ENCODE results near the gene USP33. TPM values are rescaled to one million over a fixed set of nuclear protein-coding genes. Genes with fewer than 3 reads are reported as not detected.
"Not testable (repeated sequence)": the region's sequence is repeated elsewhere in the genome, so short reads cannot be mapped to it uniquely, and the experiment has no call there.

The USP33 gene
- total RNA-seq, 1 experiment from 2014 or later: 36.1 TPM

DNA sequence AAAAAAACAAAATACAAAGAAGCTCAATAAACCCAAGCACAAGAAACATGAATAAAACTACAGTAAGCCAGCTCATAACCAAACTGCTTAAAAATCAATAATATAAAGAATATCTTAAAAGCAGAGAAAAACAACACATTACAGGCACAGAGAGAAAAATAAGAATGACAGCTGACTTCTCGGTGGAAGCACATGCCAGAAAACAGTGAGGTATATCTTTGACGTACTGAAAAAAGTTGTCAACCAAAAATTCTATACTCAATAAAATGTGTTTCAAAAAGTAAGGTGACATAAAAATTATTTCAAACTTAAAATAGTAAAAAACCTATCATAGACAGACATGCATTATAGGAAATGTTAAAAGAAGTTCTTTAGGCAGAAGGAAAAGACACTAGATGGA lies 110.5 kb downstream of the USP33 start:
- Mint-ChIP-seq H3K9me3 (ENCODE audit: unreplicated experiment) (peaks cover 10% of the 10 kb centered on the region), H3K4me3 (ENCODE audit: unreplicated experiment) (no peak overlapping the region), H3K27me3 (ENCODE audit: insufficient read depth, unreplicated experiment) (no peaks in the 10 kb centered on the region), H3K27ac (ENCODE audit: unreplicated experiment) (no peak overlapping the region), H3K36me3 (ENCODE audit: insufficient read depth, unreplicated experiment) (peaks cover 16% of the 10 kb centered on the region), H3K4me1 (ENCODE audit: low read depth, unreplicated experiment) (no peaks in the 10 kb centered on the region)
- no peak for DNase-seq
- Histone ChIP-seq H3K36me3 (ENCODE audit: control insufficient read depth, insufficient read depth, low read length) (no peaks in the 10 kb centered on the region), H3K9me3 (no peaks in the 10 kb centered on the region; the same call in 1 of the 2 replicates), H3K4me3 (ENCODE audit: low read depth, low read length) (no peak overlapping the region), H3K27me3 (replicated peaks; ENCODE audit: control insufficient read depth, insufficient read depth, low read length) (no peaks in the 10 kb centered on the region), H3K4me1 (no peaks in the 10 kb centered on the region)
- CTCF ChIA-PET: no interaction called here
- POLR2A ChIA-PET: no interaction called here
- BruUV-seq (replicated peaks): no TSS peak
- intact Hi-C loops (cut with micrococcal nuclease; ENCODE audit: unreplicated experiment): no loop called here
- TF ChIP-seq, protein P1, sequence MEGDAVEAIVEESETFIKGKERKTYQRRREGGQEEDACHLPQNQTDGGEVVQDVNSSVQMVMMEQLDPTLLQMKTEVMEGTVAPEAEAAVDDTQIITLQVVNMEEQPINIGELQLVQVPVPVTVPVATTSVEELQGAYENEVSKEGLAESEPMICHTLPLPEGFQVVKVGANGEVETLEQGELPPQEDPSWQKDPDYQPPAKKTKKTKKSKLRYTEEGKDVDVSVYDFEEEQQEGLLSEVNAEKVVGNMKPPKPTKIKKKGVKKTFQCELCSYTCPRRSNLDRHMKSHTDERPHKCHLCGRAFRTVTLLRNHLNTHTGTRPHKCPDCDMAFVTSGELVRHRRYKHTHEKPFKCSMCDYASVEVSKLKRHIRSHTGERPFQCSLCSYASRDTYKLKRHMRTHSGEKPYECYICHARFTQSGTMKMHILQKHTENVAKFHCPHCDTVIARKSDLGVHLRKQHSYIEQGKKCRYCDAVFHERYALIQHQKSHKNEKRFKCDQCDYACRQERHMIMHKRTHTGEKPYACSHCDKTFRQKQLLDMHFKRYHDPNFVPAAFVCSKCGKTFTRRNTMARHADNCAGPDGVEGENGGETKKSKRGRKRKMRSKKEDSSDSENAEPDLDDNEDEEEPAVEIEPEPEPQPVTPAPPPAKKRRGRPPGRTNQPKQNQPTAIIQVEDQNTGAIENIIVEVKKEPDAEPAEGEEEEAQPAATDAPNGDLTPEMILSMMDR (IDR thresholded peaks at IDR 0.05; ENCODE audit: insufficient read depth in 1 of 2, low read depth in 1 of 2, low read length in 1 of 2, severe bottlenecking in 1 of 2, unreplicated experiment in 1 of 2): no peak

DNA sequence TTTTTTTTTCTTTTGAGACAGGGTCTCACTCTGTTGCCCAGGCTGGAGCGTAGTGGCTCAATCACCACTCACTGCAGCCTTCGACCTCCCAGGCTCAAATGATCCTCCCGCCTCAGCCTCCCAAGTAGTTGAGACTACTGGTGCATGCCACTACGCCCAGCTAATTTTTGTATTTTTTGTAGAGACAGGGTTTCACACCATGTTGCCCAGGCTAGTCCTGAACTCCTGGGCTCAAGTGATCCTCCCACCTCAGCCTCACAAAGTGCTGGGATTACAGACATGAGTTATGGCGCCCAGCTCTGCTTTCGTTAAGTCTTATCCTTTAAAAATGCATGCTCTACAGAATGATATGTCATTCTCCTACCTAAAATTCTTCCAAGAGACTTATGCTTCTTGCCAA lies 113.4 kb downstream of the USP33 start:
- H3K4me3 ChIP-seq (ENCODE audit: low read depth, low read length); POLR2A ChIA-PET; H3K4me3 Mint-ChIP-seq (ENCODE audit: unreplicated experiment); H3K9me3 ChIP-seq; DNase-seq; intact Hi-C loops (cut with micrococcal nuclease; ENCODE audit: unreplicated experiment); H3K36me3 ChIP-seq (ENCODE audit: control insufficient read depth, insufficient read depth, low read length); CTCF ChIA-PET; H3K27ac Mint-ChIP-seq (ENCODE audit: unreplicated experiment); H3K27me3 Mint-ChIP-seq (ENCODE audit: insufficient read depth, unreplicated experiment); H3K4me1 ChIP-seq; BruUV-seq (replicated peaks); H3K36me3 Mint-ChIP-seq (ENCODE audit: insufficient read depth, unreplicated experiment); H3K27me3 ChIP-seq (replicated peaks; ENCODE audit: control insufficient read depth, insufficient read depth, low read length); H3K4me1 Mint-ChIP-seq (ENCODE audit: low read depth, unreplicated experiment): not testable (repeated sequence)
- peaks cover 10% of the 10 kb centered on the region for H3K9me3 Mint-ChIP-seq (ENCODE audit: unreplicated experiment)

Other genes starting within 250 kb of the USP33 start
- gene ZZZ3, start 77.2 kb downstream of the USP33 start, total RNA-seq (2022): 25.4 and 32.0 TPM in 2 replicates
- 12.0 and 12.1 TPM in 2 replicates for gene MIGA1, start 19.8 kb upstream of the USP33 start, total RNA-seq (2022)
- gene NEXN, start 128.8 kb upstream of the USP33 start, total RNA-seq (2022): 1.1 and 1.9 TPM in 2 replicates
- 90.1 and 92.6 TPM in 2 replicates for gene FUBP1, start 219.2 kb upstream of the USP33 start, total RNA-seq (2022)
- gene DNAJB4, start 245.1 kb upstream of the USP33 start, total RNA-seq (2022): 5.4 and 6.5 TPM in 2 replicates